ENCODE data around the gene SNN.

The SNN gene

DNA sequence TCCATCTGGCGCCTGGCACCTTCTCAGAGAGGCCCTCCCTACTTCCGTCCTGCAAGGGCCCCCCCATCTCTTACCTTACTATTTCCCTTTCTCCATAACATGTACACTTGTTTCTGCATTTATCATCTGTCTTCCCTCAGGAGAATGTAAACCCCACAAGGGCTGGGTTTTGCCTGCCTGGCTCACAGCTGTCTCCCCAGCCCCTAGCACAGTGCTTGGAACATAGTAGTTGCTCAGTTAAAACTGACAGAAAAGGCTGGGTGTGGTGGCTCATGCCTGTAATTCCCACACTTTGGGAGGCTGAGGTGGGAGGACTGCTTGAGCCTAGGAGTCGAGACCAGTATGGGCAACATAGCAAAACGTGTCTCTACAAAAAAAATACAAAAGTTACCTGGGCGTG is 5.7 kb upstream of the SNN start:
- TF ChIP-seq JUND (IDR thresholded peaks at IDR 0.05; ENCODE audit: low read depth), result no peak
- in situ Hi-C loops (cut with HindIII; ENCODE audit: low pct_unique_long_range_greater_than_20kb, low sequenced_read_pairs), result no loop called here
- no peak for DNase-seq (ENCODE audit: low read depth in 1 of 2, low spot score in 1 of 2)

DNA sequence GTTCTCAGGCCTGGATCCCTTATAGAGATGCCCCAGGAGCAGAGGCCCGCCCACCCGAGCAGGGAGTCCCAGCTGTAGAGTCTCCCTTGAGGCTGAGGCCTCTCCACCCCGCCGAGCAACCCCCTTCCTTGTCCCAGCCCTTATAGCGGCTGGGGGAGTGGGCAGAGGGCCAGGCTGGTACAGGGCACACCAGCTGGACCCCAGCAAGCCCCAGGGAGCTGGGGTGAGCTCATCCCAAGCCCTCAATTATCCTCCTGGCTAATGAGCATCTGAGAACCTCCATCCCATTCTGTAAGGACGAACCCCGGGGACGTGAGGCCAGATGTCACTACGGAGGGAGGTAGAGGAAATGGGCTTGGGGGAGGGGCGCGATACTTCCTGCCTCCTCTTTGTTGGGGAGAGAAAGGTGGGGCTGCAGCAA is 3.2 kb upstream of the SNN start:
- TF ChIP-seq JUND (IDR thresholded peaks at IDR 0.05; ENCODE audit: low read depth), result no peak
- DNase-seq (ENCODE audit: low read depth in 1 of 2, low spot score in 1 of 2), result no peak
- in situ Hi-C loops (cut with HindIII; ENCODE audit: low pct_unique_long_range_greater_than_20kb, low sequenced_read_pairs), result no loop called here

GRCh38 chr16:11666103-11667055 is 1.9 kb upstream of the SNN start:
- TF ChIP-seq JUND (IDR thresholded peaks at IDR 0.05; ENCODE audit: low read depth), result no peak
- DNase-seq (ENCODE audit: low read depth in 1 of 2, low spot score in 1 of 2), result no peak
- in situ Hi-C loops (cut with HindIII; ENCODE audit: low pct_unique_long_range_greater_than_20kb, low sequenced_read_pairs), result no loop called here

- in situ Hi-C loops (cut with HindIII; ENCODE audit: low pct_unique_long_range_greater_than_20kb, low sequenced_read_pairs), result no loop called here
- TF ChIP-seq JUND (IDR thresholded peaks at IDR 0.05; ENCODE audit: low read depth), result no peak
- no peak for DNase-seq (ENCODE audit: low read depth in 1 of 2, low spot score in 1 of 2)
These were observed 933 bp upstream of the SNN start for GRCh38 chr16:11667221-11667823.

- DNase-seq (ENCODE audit: low read depth in 1 of 2, low spot score in 1 of 2), result no peak
- in situ Hi-C loops (cut with HindIII; ENCODE audit: low pct_unique_long_range_greater_than_20kb, low sequenced_read_pairs), result no loop called here
- no peak for TF ChIP-seq JUND (IDR thresholded peaks at IDR 0.05; ENCODE audit: low read depth)
These were observed 546 bp downstream of the SNN start for GRCh38 chr16:11668623-11669379.

GRCh38 chr16:11669380-11670146 is 1.3 kb downstream of the SNN start:
- TF ChIP-seq JUND (IDR thresholded peaks at IDR 0.05; ENCODE audit: low read depth), result no peak
- no peak for DNase-seq (ENCODE audit: low read depth in 1 of 2, low spot score in 1 of 2)
- in situ Hi-C loops (cut with HindIII; ENCODE audit: low pct_unique_long_range_greater_than_20kb, low sequenced_read_pairs), result no loop called here

- no peak for DNase-seq (ENCODE audit: low read depth in 1 of 2, low spot score in 1 of 2)
- in situ Hi-C loops (cut with HindIII; ENCODE audit: low pct_unique_long_range_greater_than_20kb, low sequenced_read_pairs), result no loop called here
- TF ChIP-seq JUND (IDR thresholded peaks at IDR 0.05; ENCODE audit: low read depth), result no peak
These were observed 2.2 kb downstream of the SNN start for GRCh38 chr16:11670171-11671131.

GRCh38 chr16:11671271-11671670 is 3.0 kb downstream of the SNN start:
- in situ Hi-C loops (cut with HindIII; ENCODE audit: low pct_unique_long_range_greater_than_20kb, low sequenced_read_pairs), result no loop called here
- no peak for TF ChIP-seq JUND (IDR thresholded peaks at IDR 0.05; ENCODE audit: low read depth)
- no peak for DNase-seq (ENCODE audit: low read depth in 1 of 2, low spot score in 1 of 2)

DNA sequence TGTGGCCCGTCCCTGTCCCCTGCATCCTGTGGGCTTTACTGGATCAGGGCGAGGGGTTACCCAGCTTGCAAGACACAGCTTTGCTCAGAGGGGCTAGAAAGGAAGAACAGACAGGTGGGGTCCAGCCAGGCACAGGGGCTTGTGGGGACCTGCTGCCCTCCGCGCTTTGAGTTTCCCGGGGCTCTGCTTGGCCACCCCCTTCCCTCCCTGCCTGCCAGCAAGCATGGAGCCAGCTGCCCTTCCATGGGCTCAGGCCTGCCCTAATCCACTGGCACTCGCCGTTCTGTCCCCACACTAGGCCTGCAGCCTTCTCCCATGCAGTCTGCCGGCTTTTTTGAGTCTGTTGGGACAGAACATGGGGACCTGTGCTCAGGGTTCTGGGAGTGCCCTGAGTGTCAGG is 3.4 kb downstream of the SNN start:
- no peak for TF ChIP-seq JUND (IDR thresholded peaks at IDR 0.05; ENCODE audit: low read depth)
- DNase-seq (ENCODE audit: low read depth in 1 of 2, low spot score in 1 of 2), result no peak
- in situ Hi-C loops (cut with HindIII; ENCODE audit: low pct_unique_long_range_greater_than_20kb, low sequenced_read_pairs), result no loop called here

DNA sequence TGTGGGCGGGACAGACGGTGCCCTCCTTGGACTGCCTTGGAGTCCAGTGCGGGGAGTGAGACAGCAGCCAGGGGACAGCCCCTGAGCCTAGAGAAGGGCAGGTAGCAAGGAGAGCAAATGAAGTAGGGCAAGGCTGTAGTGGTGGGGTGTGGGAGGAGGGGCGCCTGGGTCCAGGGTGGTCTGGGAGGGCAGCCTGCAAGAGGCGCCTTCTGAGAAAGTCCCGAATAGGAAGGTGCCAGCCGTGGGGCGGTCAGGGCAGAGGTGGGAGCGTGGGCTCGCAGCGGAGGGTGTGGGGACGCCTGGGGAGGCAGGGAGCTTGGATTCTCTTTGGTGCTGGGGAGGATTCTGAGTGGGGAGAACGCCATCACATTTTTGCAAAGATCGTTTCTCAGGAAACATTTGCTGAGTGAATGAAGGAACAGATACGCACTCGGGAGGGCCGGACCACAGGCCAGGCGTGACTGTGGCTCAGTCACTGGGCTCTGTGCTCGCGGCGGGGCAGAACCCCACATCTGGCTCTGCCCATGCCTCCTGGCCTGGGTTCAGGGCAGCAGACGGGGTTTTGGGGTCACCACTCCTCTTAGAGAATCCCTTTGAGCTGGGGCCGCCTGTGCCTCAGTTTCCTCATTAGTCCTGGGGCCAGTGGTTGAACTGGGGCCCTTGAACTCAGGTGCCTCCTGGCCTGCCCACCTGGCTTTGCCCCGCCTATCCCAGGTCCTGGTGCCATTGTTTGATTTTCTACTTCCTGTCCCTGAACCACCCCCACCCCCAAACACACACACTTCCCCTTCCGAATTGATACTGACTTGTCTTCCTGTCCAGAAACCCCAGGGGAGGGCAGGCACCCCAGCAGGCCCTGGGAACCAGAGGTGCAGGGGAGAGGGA is 4.2 kb downstream of the SNN start:
- no peak for TF ChIP-seq JUND (IDR thresholded peaks at IDR 0.05; ENCODE audit: low read depth)
- in situ Hi-C loops (cut with HindIII; ENCODE audit: low pct_unique_long_range_greater_than_20kb, low sequenced_read_pairs), result no loop called here
- DNase-seq (ENCODE audit: low read depth in 1 of 2, low spot score in 1 of 2), result no peak

Measured in T47D (cell line).